SK-N-MC (cell line): ENCODE results near the gene RALGAPA2.
"Not testable (repeated sequence)": the region's sequence is repeated elsewhere in the genome, so short reads cannot be mapped to it uniquely, and the experiment has no call there.

ENCODE experiments used
- DNase-seq: peaks from one replicate; pipeline ENCODE4 v3.0.0-alpha.2; 2011; ENCODE audit warnings: low read depth, low spot score
- H3K27ac ChIP-seq: fragments of 200-600 bp; sonication (generic); 2 replicates; pipeline ENCODE4 v1.5.1; 2016; ENCODE audit warnings: mixed run types
- H3K36me3 ChIP-seq: fragments of 200-600 bp; sonication (generic); 2 replicates; pipeline ENCODE4 v1.6.1; 2017; ENCODE audit warnings: antibody characterized with exemption, low read length, mixed read lengths; ENCODE audit not compliant: insufficient read depth
- H3K4me3 ChIP-seq: fragments of 200-600 bp; sonication (generic); 2 replicates; pipeline ENCODE4 v1.5.1; 2016
- H3K9ac ChIP-seq: fragments of 200-600 bp; sonication (generic); 2 replicates; pipeline ENCODE4 v1.8.0; 2017; ENCODE audit warnings: mixed run types, mixed read lengths; ENCODE audit not compliant: insufficient read length
- H3K9me3 ChIP-seq: fragments of 200-600 bp; sonication (generic); 2 replicates; pipeline ENCODE4 v1.6.1; 2017; ENCODE audit warnings: low read depth, mild to moderate bottlenecking, antibody characterized with exemption, low read length, moderate library complexity, mixed read lengths
- EZH2 ChIP-seq: fragments of 200-600 bp; sonication (generic); IDR thresholded peaks from one replicate; pipeline ENCODE4 v1.6.1; 2017; ENCODE audit warnings: antibody characterized with exemption
- FOXP2 ChIP-seq: optimal IDR thresholded peaks from 2 replicates; pipeline ENCODE3; 2011; ENCODE audit warnings: mild to moderate bottlenecking, moderate library complexity; ENCODE audit not compliant: insufficient read depth; ENCODE audit errors: extremely low read length, control extremely low read depth
- POLR2AphosphoS5 ChIP-seq: IDR thresholded peaks from 2 replicates; pipeline ENCODE4 v1.6.1; 2012; ENCODE audit warnings: mild to moderate bottlenecking, low read depth, low read length, borderline replicate concordance

RALGAPA2 gene

DNA sequence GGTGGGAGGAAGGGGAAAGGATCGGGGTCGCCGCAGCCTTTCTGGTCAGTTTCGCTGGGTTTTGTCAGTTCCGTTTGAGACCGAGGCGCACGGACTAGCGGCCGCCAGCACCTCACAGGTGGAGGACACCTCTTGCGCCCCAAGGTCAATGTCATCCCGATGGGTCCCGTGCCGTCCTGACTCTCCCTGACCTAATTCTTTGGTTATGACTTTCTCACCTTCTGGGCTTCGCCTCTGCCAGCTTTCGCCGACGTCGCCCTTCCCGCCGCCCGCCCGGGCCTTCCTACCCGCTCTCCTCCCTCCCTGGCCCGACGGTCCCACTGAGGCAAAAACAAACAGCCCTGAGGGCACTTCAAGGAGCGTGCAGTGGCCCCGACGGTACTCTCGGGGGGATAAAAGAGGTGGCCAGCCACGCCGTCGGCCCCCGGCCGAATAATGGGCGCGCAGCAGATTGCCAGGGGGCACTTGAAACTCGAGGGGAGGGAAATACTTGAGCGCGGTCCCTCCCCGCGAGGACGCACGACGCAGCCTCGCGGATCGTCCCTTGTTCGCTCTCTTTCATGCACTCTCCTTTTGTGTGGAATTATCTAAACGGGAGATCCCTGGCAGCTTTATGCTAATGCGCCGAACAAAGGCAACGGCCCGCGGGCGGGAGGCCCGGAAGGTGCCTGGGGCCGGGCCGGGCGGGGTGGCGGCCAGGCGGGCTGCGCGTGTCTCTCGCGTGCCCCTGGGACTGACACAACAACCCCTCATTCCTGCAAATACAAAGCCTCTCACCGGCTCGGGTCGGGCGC lies 348.4 kb downstream of the RALGAPA2 start:
- H3K9ac ChIP-seq: no peak overlapping the region
- TF ChIP-seq FOXP2 (no peak), EZH2 (peak; percentile 89)
- H3K9me3 ChIP-seq: no peaks in the 10 kb centered on the region
- no peak overlapping the region for H3K27ac ChIP-seq
- H3K36me3 ChIP-seq: no peaks in the 10 kb centered on the region
- DNase-seq: no peak
- peak overlapping the region; percentile 74 for H3K4me3 ChIP-seq

GRCh38 chr20:20363434-20363798 lies 349.0 kb downstream of the RALGAPA2 start:
- Histone ChIP-seq H3K27ac (no peak overlapping the region), H3K9ac (no peak overlapping the region), H3K36me3 (no peaks in the 10 kb centered on the region), H3K4me3 (peak overlapping the region; percentile 74), H3K9me3 (no peaks in the 10 kb centered on the region)
- TF ChIP-seq POLR2AphosphoS5 (no peak), FOXP2 (no peak), EZH2 (no peak)
- no peak for DNase-seq

DNA sequence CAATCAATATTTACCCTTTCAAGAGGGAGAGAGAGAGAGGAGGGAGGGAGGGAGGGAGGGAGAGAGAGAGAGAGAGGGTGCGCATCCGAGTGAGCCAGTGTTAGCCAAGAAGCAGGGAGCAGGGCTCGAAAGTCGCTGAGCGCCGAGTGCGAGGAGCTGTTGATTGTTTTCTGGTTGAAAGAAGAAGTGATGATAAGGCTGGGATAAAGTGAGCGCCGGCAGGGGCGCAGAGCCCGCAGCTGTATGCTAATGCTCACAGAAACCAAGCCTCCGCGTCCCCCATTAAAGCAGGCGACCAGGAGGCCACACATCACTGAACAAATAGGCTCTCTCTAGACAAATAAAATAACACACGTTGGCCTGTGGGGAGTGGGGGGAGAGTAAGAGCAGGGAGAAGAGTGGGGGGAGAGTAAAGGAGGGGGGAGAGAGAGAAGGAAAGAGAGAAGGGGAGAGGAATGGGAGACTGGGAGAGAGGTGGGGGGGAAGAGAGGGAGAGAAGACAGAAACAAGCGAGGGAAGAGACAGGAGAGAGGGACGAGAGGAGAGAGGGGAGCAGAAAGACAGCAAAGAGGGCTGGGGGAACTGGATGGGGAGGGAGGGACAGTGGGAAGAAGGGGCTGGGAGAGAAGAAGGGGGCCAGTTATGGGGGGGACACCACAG lies 349.5 kb downstream of the RALGAPA2 start:
- H3K4me3 ChIP-seq: peak overlapping the region; percentile 74
- H3K36me3 ChIP-seq: no peaks in the 10 kb centered on the region
- H3K9ac ChIP-seq: no peak overlapping the region
- DNase-seq: no peak
- no peaks in the 10 kb centered on the region for H3K9me3 ChIP-seq
- TF ChIP-seq POLR2AphosphoS5 (no peak), FOXP2 (no peak), EZH2 (peak; percentile 48)
- no peak overlapping the region for H3K27ac ChIP-seq

DNA sequence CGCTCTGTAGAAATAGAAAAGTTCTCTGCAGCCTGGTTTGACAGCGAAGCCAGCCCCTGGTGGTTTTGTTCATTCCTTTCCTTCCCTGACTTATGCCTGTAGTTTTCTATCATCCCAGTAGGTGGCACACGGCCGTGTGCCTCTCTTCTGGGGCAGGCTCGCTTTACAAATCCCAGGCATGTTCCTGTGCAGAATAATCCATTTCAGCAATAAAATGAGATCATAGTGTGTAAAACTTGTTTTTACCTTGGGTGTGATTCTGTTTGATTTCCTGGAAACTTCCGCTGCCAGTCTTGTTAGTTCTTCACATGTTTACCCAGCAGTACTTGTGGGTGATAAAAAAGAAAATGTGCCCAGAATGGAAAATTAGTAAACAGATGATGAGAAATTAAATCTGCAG lies 352.0 kb downstream of the RALGAPA2 start:
- H3K36me3 ChIP-seq: no peaks in the 10 kb centered on the region
- no peaks in the 10 kb centered on the region for H3K9me3 ChIP-seq
- no peak overlapping the region for H3K27ac ChIP-seq
- peak; percentile 14 for DNase-seq
- TF ChIP-seq FOXP2: no peak
- no peak overlapping the region for H3K9ac ChIP-seq
- peak overlapping the region; percentile 42; the same call in 1 of the 2 replicates for H3K4me3 ChIP-seq

DNA sequence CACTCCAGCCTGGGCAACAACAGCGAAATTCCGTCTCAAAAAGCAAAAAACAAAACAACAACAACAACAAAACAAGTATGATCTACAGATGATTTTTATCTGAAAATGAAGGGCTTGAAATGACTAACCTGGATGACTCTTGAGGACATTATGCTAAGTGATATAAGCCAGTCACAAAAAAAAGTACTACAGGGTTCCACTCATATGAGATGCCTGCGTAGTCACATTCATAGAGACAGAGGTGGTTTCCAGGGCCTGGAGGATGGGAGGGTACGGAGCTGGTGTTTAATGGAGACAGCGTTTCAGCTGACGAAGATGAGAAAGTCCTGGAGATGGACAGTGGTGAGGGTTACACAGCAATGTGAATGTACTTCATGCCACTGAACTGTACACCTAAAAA lies 352.8 kb downstream of the RALGAPA2 start:
- H3K4me3 ChIP-seq: no peak overlapping the region
- H3K27ac ChIP-seq: no peak overlapping the region
- TF ChIP-seq FOXP2: no peak
- TF ChIP-seq POLR2AphosphoS5: no peak
- no peak for TF ChIP-seq EZH2
- H3K9ac ChIP-seq: no peak overlapping the region
- no peak for DNase-seq
- no peaks in the 10 kb centered on the region; the same call in 1 of the 2 replicates for H3K9me3 ChIP-seq
- H3K36me3 ChIP-seq: no peaks in the 10 kb centered on the region

DNA sequence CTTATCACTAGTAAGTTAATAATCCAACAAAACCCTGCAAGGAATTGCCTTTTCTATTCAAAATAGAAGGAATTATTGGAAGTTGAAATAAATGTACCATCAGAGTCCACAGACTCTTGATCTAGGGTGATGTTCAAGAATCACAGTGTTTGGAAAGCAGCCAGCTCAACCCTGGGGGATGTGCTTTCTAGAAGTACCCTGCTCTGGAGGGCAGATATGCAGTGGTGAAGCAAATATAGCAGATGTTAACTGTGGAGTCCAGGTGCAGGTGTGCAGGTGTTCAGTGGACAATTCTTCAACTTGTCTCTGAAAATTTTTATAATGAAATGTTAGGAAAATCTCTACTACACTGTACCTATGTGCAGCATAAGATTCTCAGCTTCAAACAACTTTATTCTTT lies 353.6 kb downstream of the RALGAPA2 start:
- no peak overlapping the region for H3K4me3 ChIP-seq
- no peak overlapping the region for H3K27ac ChIP-seq
- H3K36me3 ChIP-seq: no peaks in the 10 kb centered on the region
- TF ChIP-seq POLR2AphosphoS5 (no peak), FOXP2 (no peak), EZH2 (no peak)
- H3K9ac ChIP-seq: no peak overlapping the region
- no peak for DNase-seq
- no peaks in the 10 kb centered on the region; the same call in 1 of the 2 replicates for H3K9me3 ChIP-seq

GRCh38 chr20:20355503-20355902 lies 356.9 kb downstream of the RALGAPA2 start:
- H3K4me3 ChIP-seq, H3K27ac ChIP-seq, H3K9ac ChIP-seq, H3K9me3 ChIP-seq, DNase-seq, H3K36me3 ChIP-seq: not testable (repeated sequence)

GRCh38 chr20:20353576-20353975 lies 358.9 kb downstream of the RALGAPA2 start:
- H3K36me3 ChIP-seq: no peaks in the 10 kb centered on the region
- H3K27ac ChIP-seq: no peak overlapping the region
- TF ChIP-seq EZH2 (no peak), POLR2AphosphoS5 (no peak), FOXP2 (no peak)
- H3K9me3 ChIP-seq: no peaks in the 10 kb centered on the region; the same call in 1 of the 2 replicates
- H3K9ac ChIP-seq: no peak overlapping the region
- no peak for DNase-seq
- no peak overlapping the region for H3K4me3 ChIP-seq

DNA sequence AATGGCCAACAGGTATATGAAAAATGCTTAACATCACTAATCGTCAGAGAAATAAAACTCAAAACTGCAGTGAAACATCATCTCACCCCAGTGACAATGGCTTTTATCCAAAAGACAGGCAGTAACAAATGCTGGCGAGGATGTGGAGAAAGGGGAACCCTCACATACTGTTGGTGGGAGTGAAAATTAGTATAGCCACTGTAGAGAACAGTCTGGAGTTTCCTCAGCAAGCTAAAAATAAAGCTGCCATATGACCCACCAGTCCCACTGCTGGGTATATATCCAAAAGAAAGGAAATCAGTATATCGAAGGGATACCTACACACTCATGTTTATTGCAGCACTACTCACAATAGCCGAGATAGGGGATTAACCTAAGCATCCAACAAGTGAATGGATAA lies 368.0 kb downstream of the RALGAPA2 start:
- DNase-seq: no peak
- no peak for TF ChIP-seq POLR2AphosphoS5
- TF ChIP-seq FOXP2: no peak
- no peak for TF ChIP-seq EZH2
- no peak overlapping the region for H3K27ac ChIP-seq
- H3K9me3 ChIP-seq: no peaks in the 10 kb centered on the region
- no peak overlapping the region for H3K9ac ChIP-seq
- H3K36me3 ChIP-seq: no peaks in the 10 kb centered on the region
- H3K4me3 ChIP-seq: no peak overlapping the region
